HL-60/S4 treated with retinoic acid at 250 ng/mL for 4 days and 3 days (cell line): ENCODE results near the gene ACSL1.

ENCODE experiments used
- in situ Hi-C: fragments of 300-500 bp; cut with MboI; formaldehyde crosslinking; loops from 2 replicates; pipeline ENCODE4 v1.7.0; 2022; ENCODE audit warnings: low sequenced_read_pairs

Gene ACSL1, protein sequence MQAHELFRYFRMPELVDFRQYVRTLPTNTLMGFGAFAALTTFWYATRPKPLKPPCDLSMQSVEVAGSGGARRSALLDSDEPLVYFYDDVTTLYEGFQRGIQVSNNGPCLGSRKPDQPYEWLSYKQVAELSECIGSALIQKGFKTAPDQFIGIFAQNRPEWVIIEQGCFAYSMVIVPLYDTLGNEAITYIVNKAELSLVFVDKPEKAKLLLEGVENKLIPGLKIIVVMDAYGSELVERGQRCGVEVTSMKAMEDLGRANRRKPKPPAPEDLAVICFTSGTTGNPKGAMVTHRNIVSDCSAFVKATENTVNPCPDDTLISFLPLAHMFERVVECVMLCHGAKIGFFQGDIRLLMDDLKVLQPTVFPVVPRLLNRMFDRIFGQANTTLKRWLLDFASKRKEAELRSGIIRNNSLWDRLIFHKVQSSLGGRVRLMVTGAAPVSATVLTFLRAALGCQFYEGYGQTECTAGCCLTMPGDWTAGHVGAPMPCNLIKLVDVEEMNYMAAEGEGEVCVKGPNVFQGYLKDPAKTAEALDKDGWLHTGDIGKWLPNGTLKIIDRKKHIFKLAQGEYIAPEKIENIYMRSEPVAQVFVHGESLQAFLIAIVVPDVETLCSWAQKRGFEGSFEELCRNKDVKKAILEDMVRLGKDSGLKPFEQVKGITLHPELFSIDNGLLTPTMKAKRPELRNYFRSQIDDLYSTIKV

DNA sequence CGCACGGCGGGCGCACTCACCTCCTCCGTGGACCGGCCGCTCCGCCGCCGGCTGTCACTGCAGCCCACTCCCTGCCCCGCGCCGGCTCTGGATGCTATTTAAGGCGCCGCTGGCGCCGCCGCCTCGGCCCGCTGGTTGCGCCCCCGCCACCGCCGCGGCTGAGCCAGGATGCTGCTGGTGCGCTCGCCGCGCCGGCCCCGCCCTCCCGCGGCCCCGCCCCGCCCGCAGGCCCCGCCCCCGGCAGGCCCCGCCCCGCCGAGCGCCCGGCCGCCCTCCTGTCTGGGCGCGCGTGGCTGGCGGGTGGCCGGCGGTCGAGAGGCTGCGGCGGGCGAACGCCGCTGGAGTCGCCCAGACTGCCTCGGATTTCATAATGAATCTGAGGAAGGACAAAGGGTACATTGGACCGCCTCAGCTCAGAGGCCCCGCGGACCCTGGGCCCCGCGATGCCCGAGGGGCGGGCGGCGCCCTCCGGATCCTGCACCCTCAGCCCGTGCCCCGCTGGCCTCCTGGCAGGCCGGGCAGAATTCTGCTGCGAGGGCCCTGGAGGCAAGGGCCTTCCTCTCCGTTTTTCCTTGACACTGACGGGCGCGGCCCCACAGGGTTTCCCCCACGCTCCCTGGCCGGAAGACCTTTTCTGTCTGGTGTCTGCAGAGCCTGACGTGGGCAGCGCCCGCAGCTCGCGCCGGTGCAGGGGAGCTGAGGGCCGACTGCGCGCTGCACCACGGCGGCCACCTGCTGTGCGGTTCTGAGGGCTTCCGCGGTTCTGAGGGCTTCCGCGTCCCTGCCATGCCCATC, at the start of gene ACSL1:
Gene ACSL1, minus strand, starts transcription at position 73 of the 795 bp plus-strand sequence. CDS start 22,454 bp downstream, outside the sequence.
- in situ Hi-C loops: no loop called here

DNA sequence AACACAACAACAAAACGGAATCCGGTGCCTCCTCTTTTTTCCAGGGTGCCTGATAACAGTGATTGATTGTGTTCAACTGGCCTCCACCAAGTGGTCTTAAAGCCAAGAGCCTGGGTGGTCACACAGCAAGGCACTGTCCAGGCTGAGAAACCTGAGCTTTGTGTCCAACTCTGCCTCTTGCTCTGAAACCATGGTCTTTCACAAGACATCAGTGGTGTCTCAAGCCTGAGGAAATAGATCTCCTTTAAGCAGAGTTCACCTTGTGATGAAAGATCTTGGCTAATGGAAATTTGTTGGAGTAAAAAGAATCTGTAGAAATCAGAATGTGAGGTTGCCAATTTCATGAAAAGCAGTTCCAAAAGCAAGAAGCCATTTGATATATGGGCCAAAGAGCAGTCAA, 47.3 kb upstream of the ACSL1 start:
- in situ Hi-C loops: no loop called here

DNA sequence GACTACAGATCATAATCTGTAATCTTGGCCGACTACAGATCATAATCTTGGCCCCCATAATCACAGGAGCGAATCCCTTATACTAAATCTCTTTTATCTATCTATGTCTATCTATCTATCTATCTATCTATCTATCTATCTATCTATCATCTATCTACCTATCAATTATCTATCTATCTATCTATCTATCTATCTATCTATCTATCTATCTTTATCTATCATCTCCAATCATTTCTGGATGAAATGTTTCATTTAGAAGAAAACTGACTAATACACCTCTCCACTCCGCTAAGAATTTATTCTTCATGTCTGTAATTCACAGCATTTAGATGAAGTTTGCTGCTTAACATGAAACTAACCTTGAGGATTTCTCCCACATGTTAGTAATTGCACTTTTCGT, 45.0 kb upstream of the ACSL1 start:
- in situ Hi-C loops: no loop called here

DNA sequence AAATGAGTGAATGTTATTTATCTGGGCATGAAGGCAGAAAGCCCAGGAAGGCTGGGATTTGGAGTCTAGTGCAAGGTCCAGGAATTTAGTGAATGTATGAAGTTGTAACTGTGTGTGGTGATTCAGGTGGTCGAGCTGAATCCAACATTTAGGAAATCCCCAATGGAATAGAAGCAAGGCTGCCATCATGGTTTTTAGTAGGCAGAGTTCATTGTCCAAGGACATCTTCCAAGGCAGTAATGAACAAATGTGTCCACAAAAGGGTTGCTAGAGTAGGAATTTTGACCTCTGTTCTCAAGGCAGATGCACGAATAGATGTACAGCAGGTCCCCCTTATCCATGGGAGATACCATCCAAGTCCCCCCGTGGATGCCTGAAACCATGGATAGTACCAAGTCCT, 42.9 kb upstream of the ACSL1 start:
- in situ Hi-C loops: no loop called here

DNA sequence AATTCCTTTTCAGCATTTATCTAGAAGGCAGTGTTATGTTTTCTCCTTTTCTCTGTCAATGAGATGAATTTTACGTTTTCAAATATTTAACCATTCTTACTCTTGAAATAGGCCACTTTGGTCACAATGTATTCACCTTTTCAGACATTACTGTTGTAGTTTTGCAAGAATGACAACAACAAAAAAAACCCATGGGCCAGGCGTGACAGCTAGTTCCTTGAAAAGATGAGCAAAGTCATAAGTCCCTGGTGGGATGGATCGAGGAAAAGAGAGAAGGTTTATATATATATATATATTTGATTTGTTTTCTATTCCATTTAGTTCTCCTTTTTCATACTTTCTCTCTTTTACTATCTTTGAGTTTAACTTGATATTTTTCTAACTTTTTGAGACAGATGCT, 38.1 kb upstream of the ACSL1 start:
- in situ Hi-C loops: no loop called here

DNA sequence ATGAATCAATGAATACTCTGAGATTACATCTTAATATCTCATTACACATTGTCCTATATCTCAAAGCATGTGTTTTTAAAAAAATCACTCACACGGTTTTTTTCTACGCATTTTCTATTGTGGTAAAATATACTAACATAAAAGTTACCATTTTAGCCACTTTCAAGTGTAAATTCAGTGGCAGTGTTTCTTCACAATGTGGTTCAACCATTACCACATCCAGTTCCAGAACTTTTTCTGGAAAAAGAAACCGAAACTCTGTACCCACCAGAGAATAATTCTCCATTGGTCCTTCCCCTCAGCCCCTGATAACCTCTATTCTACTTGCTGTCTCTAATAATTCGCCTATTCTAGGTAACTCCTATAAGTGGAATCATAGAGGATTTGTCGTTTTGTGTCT, 35.3 kb upstream of the ACSL1 start:
- in situ Hi-C loops: no loop called here

DNA sequence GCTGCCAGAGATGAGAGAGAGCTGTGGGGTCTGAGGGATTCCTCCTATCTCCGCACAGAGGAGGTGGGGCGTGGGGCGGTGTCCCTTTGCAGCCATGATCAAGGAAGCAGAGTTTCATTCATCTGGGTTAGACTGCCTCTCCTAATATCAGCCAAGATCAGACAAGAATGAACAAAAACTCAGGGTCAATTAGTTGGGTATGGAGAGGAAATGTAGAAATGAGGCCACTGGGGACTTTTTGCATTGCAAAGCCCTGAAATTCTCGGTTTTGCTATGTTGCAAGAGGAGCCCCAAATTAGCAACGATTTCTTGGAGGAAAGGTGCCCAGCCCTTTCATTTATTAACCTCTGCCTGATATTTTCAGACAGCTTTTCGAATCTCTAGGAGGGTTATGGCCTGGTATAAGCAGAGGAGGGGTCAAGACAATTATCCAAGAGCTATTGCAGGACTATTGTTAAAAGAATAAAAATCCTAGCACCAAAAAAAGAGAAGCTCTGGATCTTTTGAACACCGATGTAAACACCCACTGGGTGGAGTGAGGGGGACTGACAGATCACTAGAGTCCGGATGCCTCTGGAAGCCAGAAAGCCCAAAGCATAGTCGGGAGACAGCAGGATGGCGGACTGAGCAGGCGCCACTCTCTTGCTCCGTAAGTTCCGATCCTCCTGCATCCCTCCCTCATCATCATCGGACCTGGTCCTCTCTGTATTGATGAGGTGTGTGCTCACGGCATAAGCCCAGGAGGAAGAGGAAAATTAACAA, 34.4 kb upstream of the ACSL1 start:
- in situ Hi-C loops: no loop called here

DNA sequence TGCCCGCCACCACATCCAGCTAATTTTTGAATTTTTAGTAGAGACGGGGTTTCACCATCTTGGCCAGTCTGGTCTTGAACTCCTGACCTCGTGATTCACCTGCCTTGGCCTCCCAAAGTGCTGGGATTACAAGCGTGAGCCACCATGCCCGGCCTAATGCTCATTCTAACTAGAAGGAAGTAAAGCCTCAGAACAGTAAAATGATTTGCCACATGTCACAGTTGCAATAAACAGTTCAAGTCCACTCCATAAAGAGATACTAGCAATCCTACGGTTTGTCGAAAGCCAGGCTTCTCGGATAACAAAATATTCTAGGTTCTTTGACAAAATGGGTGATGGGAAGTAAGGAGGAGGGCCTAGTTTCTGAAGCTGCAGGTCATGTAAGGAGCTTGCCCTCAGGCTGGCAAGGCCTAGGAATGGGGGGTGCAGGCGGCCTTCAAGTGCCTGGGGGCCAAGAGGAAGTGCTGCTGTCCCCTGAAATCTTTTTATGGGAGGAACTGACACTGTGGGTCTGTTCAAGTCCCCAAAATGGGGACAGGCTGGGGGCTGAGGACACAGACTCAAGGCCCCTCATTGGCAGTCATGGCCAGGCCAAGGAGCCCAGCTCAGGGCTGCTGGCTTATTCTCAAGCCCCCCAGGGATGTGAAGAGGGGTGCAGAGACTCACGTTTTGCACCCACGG, 31.8 kb upstream of the ACSL1 start:
- in situ Hi-C loops: no loop called here

DNA sequence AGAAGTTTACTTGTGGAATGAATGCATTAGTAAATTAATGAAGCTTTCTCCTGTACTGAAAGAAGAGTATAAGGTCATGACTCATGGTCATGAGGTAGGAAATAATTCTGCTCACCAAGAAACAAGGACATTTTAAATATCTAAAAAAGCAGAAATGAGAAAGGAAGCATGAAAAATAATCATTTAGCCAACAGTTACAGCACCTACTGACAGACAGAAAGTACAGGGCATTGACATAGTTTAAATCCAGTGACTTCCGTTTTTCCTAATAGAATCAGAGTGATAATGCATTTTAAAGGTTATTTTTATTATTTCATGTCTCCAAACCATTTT, 30.5 kb upstream of the ACSL1 start:
- in situ Hi-C loops: no loop called here

DNA sequence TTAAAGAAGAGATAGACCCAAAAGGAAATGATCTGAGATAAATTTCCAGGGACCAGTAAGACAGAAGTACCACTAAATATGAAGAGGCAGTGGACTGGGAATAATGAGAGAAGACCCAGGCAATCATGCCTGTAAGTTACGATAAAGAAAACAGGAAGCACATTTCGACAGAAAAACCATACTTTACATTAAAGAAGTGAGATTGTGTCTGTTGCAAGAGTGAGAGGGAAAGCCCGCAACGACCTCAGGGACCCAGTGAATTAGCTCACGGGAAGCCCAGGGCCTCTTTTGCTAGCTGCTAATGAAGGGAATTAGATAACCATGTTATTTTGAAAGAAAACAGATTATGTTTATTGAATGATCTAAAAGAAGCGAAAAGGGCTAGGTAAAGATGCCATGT, 28.9 kb upstream of the ACSL1 start:
- in situ Hi-C loops: no loop called here

DNA sequence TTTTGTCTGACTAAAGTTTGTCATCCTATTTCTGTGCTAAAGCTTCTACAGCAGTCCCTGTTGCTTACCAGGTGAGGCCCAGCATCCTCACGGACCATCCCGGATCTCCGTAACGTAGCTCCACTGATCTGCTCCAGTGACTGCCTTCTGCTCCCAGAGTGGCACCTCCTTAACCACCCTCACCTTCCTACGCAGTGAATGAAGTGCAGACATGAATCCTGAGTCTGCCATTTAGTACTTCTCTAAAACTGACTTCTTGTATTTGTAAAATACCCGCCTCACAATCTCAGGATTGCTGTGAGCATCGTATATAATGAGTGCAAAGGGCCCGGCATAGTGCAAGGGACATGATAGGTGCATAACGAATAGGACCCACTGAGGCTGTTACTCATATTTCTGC, 27.7 kb upstream of the ACSL1 start:
- in situ Hi-C loops: no loop called here

DNA sequence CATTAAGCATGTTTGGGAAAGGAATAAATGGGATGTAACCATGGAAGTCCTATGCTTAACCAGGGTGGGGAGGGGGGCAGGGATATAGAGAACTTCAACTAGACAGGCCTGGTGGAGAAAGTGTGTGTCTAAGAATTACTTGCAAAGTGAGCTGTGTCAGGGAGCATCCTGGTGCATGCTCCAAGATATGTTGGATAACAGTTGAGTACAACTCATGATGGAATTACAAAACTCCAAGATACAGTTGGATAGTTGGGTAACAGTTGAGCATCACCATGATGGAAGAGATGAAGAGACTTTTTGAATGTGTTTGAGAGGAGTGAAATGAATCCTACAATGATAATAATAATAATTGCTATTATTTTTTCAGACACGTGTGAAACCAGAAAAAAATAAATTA, 26.1 kb upstream of the ACSL1 start:
- in situ Hi-C loops: no loop called here

DNA sequence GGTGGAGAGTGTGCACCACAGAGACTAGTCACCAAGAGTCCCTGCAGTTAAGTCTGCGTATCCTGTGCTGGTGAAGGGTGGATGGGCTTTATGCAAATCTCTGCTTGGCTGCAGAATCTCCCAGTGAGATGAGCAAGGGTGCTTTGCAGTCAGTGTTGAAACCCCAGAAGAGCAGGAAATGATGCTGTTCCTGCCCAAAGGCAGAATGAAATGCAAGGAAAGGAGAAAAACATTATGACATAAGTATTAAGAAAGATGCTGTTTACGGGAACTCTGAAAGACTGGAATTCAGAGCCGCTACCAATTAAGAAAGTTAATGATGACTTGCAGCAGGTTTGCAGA, 25.4 kb upstream of the ACSL1 start:
- in situ Hi-C loops: no loop called here

DNA sequence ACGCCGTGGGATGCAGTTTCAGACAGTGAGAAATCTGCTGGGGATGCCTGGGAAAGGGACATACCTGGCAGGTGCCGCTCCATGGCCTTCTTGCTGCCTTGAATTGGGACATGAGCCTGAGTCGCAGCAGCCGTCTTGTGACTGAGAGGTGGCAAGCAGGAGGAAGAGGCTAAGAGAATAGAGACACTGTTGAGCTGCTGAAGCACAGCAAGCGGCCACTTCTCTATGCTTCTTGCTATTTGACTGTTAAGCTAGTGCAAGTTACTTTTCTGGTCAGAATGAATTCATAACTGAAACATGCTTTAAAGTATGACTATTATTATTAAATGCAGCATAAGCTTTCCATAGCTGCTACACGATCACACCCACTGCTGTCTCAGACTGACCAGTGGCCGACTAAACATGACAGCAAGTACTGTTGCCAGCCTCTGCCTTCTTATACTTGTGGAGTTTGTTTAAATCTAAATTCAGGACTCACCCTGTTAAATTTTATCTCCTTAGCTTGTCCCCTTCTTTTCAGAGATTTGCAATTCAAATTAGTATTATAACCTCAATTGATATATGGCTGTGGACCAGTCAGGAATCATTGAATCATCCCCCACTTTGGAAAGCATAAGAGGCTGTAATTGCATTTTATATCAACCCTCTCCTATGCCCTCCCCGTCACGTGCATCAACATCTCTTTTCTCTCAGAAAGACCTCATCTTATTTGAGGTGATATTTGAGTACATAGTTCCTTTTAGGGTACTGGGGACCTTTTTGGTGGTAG, 24.8 kb upstream of the ACSL1 start:
- in situ Hi-C loops: no loop called here

DNA sequence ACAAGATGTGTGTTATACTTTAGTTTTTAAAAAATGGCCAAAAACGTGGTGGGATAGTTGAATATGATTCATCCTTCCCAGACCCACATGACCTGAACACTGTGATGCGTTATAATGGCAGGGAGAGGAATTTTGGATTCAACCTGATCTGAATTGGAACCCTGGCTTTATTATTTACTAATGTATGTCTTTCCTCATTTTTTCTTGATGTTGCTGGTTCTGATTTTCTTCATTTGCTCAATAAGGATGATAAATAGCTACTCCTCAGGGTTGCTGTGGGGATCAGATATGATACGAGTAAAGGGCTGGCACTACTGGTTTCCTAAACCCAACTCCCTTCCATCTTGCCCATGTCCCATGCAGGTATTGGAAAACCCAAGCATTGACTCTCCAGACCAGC, 24.2 kb upstream of the ACSL1 start:
- in situ Hi-C loops: no loop called here

DNA sequence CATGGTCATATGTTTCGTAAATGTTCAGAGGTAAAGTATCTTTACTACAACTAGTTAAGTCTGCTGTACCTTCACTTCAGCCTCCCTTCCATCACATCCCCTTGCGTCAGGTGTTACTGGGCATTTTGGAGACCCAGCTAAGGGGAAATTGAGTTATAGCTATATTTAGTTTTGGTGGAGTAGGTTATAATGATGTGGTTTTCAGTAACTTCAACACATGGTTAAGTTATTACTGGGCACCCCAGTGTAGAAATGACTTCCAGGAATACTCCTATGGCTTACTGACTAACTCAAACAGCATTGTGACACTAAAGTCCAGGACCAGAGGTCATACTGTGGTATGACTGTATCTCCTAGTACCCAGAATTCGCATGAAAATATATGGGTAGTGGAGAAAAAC, 23.4 kb upstream of the ACSL1 start:
- in situ Hi-C loops: no loop called here

DNA sequence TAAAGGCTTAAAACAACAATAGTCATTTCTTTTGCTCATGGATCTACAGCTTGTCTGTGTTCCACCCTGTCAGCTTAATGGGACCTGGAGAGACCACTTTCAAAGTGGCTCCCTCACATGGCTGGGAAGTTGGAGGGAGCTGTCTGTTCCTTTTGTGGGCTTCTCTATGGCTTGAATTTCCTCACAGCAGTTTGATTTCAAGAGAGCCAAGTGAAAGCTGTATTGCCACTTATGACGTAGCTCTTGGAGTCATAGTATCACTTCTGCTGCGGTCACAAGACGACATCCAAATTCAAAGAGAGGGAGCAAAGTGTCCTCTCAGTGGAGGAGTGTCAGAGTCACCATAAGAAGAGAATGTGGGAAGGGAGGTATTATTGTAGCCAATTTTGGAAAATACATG, 22.7 kb upstream of the ACSL1 start:
- in situ Hi-C loops: no loop called here

DNA sequence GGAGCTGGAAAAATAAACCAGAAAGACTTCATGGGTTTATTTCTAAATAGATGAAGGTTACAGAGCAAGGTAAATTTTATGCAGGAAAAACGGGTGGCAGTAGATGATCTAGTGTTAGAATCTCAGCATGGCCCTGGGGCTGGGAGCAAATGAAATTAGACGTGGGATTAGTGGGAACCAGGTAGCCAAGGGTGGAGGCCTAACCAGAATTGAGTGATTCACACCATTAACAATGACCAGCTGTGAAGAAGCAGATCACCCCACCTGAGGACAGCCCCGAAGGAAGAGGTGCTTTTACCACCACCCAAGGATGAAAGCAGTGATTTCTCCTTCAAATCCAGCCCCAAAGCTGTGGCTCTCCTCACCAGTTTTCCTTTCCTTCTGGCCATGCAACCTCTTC, 20.8 kb upstream of the ACSL1 start:
- in situ Hi-C loops: no loop called here

DNA sequence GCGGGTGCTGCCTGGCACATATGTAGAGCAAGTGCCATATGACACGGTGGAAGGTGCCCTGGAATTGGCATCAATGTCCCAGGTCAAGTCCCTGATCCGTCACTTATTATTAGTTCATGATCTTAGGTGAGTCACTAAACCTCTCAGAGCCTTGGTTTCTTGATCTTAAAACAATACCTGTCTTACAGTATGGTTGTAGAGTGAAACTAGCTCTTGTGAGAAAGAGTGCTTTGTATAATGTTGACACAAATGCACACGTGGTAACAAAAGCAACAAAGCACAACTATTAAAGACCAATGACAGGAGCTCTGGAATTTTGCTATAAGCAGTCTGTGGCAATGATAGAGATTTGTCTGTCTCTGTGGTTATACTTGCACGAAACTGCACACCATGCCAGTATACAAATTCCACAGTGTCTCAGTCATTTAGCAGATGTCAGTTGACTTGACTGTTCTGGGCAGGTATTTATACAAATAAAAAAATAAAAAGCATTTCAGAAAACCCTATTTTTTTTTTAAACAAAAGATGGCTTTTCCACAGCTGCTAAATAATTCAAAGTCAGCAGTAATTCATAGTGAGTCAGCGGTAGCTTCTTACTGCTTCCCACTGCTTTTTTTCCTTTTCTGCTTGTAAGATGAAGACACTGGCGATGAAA, 19.7 kb upstream of the ACSL1 start:
- in situ Hi-C loops: no loop called here
